T1000 (cell line): ENCODE results near the gene TNFRSF21.
"Not testable (repeated sequence)": the region's sequence is repeated elsewhere in the genome, so short reads cannot be mapped to it uniquely, and the experiment has no call there.

Experiments
- DNase-seq: peaks from one replicate; lab custom pipeline; 2025; ENCODE audit warnings: mixed read lengths; lab: John Stamatoyannopoulos, UW

The TNFRSF21 gene

GRCh38 chr6:47223251-47223650 is 86.5 kb downstream of the TNFRSF21 start:
- not testable (repeated sequence) for DNase-seq

GRCh38 chr6:47221565-47221964 is 88.1 kb downstream of the TNFRSF21 start:
- DNase-seq = no peak

GRCh38 chr6:47209632-47210031 is 100.1 kb downstream of the TNFRSF21 start:
- no peak for DNase-seq

DNA sequence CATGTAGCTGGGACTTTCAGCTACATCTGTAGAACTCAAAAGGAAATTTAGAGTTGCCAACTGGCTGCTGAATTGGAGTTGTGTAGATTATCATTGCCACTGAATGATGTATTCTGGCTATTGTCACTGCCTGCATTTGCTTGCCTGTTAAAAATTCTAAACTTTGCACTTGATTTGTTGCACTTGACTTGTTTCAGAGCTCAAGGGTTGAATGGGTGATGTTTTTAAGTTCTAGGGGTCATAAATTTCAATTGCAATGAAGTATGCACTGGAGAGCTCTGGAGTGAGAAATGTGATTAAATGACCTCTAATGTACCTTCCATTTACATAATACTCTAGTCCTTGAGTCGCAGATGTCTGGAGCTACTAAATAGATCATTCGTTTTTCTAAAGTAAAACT is 102.4 kb downstream of the TNFRSF21 start:
- no peak for DNase-seq

- DNase-seq = no peak
Observed at GRCh38 chr6:47206626-47207025, 103.1 kb downstream of the TNFRSF21 start.

GRCh38 chr6:47203938-47204611 is 105.6 kb downstream of the TNFRSF21 start:
- DNase-seq = no peak

DNA sequence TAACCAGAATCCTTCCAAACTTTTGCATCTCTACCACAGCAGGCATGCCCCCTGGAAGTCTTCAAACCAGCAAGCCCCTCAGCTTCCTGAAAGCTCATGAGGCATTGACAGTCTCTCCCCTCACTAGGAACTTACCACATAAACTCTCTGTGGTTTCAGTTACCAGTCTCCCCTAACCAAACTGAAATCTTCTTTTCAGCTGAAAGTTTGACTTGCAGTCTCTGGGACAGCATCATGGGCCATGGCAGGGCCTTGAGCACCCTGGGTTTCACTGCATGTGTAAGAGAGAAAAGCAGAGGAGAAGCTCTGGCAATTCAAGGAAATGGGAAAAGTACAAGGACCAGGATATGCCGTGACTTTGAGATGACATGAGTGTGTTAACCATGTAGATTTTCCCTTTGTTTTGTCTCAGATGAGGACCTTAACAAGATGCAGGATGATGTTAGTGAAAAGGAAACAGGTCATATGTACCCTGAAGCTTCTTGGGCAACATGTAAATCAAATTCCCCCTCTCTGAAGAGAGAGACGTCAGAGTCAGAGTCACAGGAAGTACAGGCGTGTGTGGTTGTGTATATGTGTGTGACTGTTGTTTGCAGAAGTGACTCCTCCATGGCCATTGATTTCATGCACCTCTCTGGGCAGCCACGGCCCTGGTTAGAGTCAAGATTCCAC is 106.3 kb downstream of the TNFRSF21 start:
- DNase-seq = no peak

- no peak for DNase-seq
Observed at GRCh38 chr6:47202644-47203205, 107.0 kb downstream of the TNFRSF21 start.

GRCh38 chr6:47200536-47201334 is 109.0 kb downstream of the TNFRSF21 start:
- no peak for DNase-seq

GRCh38 chr6:47197682-47198640 is 111.7 kb downstream of the TNFRSF21 start:
- DNase-seq = no peak

GRCh38 chr6:47196113-47196512 is 113.6 kb downstream of the TNFRSF21 start:
- DNase-seq = no peak

GRCh38 chr6:47195011-47195650 is 114.6 kb downstream of the TNFRSF21 start:
- no peak for DNase-seq

GRCh38 chr6:47188588-47189021 is 121.1 kb downstream of the TNFRSF21 start:
- peak; percentile 38 for DNase-seq

DNA sequence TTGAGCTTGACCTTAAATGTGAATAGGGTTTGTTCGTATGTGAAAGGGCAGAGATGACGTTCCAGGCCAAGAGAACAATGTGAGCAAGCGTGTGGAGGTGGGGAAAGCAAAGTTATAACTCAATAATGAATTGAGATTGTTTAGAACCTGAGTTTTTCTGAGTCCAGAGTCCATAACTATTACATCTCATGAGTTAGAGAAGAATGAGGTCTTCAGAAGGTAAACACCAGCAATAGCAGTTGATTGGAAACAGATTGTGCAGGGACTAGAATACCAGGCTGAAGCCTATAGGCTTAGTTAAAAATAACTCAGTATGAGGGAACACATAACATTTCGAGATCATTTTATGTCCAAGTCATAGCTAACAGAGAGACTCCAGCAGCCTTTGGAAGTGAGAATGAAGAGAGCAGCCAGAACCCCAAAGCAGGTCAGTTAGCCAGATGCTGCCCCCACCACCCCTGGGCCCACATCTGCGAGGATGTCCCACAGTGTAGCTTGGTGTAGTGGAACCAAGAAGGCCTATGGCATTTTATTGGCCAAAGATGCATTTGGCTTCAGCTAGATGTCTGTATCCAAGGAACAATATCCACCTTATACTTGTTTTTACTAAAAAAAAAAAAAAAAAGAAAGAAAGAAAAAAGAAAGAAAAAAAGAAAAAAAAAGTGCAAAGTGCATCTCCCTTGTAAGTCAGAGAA is 121.7 kb downstream of the TNFRSF21 start:
- no peak for DNase-seq

- no peak for DNase-seq
Observed at GRCh38 chr6:47187113-47187512, 122.6 kb downstream of the TNFRSF21 start.

DNA sequence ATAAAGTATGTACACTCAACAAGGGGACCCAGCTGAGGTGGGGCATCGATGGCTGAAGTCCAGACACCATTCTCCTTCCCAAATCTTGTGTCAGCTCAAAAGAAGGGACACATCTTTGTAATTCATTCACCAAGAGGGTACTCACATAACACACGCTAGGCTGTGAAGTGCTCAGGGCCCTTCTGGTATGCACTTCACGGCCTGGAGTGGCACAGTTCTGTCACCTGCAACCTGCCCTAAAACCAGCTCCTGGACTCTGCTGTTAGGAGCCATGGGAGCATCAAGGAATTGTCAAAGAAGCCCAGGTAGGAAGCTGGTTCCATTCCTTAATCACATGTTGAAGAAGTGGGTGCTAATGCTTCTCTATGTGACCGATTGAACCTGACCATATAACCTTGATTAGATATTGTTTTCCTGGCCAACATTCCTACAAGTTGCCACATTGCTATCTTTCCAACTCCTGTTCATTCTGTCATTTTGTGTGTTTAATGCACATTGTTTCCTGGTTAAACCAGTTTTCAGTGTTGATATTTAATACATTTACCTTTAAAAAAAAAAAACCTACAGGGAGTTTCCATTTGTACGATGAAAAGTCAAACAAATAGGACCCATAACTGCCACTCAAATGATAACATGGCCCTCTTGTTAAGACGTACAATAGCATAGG is 127.3 kb downstream of the TNFRSF21 start:
- DNase-seq = no peak

DNA sequence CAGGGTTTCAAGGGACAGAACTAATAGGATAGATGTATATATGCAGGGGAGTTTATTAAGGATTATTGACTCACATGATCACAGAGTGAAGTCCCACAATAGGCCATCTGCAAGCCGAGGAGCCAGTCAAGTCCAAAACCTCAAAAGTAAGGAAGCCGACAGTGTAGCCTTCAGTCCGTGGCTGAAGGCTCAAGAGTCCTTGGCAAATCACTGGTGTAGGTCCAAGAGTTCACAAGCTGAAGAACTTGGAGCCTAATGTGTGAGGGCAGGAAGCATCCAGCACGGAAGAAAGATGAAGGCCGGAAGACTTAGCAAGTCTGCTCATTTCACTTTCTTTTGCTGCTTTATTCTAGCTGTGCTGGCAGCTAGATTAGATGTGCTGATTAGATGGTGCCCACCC is 128.0 kb downstream of the TNFRSF21 start:
- DNase-seq = no peak
